Right lobe of liver (tissue), 6 donors: ENCODE results near the gene ZNF534. TPM values are rescaled to one million over a fixed set of nuclear protein-coding genes. Genes with fewer than 3 reads are reported as not detected.
A peak's percentile ranks its signal among the peaks of the same experiment; 100 is the strongest.
"Not testable (repeated sequence)": the region's sequence is repeated elsewhere in the genome, so short reads cannot be mapped to it uniquely, and the experiment has no call there.

ENCODE experiments used
- ATAC-seq, 4 donors: fragments of 200-7000 bp; cut with Tn5 transposase; one replicate each; pipeline ENCODE4 v1.9.1; 2020; ENCODE audit warnings: mild to moderate bottlenecking in 4 of 4, moderate library complexity in 4 of 4
- DNase-seq, 3 donors: peaks; one replicate each; pipeline ENCODE4 v3.0.0-alpha.2; 2020
- H3K27ac ChIP-seq, 3 donors: fragments of 200-600 bp; one replicate each; pipeline ENCODE4 v1.8.0; 2022
- H3K27me3 ChIP-seq, 2 donors: fragments of 200-600 bp; one replicate each; pipeline ENCODE4 v1.8.0; 2022
- H3K36me3 ChIP-seq, 4 donors: fragments of 200-600 bp; sonication (generic) in 1 of 4; one replicate each; pipeline versions ENCODE4 v1.5.1 to v1.8.0; 2017 to 2022; ENCODE audit warnings: control low read depth in 1 of 4
- H3K4me1 ChIP-seq, 4 donors: fragments of 200-600 bp; sonication (generic) in 1 of 4; one replicate each; pipeline versions ENCODE4 v1.5.1 to v1.8.0; 2017 to 2022; ENCODE audit warnings: control low read depth in 1 of 4
- H3K4me3 ChIP-seq, 3 donors: fragments of 200-600 bp; one replicate each; pipeline ENCODE4 v1.8.0; 2022
- H3K9me3 ChIP-seq, 4 donors: fragments of 200-600 bp; sonication (generic) in 1 of 4; one replicate each; pipeline versions ENCODE4 v1.5.1 to v1.8.0; 2017 to 2022; ENCODE audit warnings: control low read depth in 1 of 4
- CTCF ChIP-seq, 4 donors: fragments of 200-600 bp in 3 of 4; fragments of 450-650 bp in 1 of 4; IDR thresholded peaks; one replicate each; pipeline versions ENCODE4 v1.5.1 to v1.8.0; 2016 to 2022; ENCODE audit warnings: antibody characterized with exemption in 4 of 4, mild to moderate bottlenecking in 2 of 4
- POLR2A ChIP-seq: fragments of 450-650 bp; IDR thresholded peaks from one replicate; pipeline ENCODE4 v1.6.1; 2017; ENCODE audit warnings: antibody characterized with exemption, mild to moderate bottlenecking
- WGBS: methylation state at CpG from one replicate; pipeline ENCODE4 v1.1.6; 2018; ENCODE audit warnings: low coverage, low lambda C conversion rate; ENCODE audit not compliant: insufficient coverage; ENCODE audit errors: missing lambda C conversion rate; 5-methylcytosine and 5-hydroxymethylcytosine counted together
- intact Hi-C, 2 donors: fragments of 100-400 bp; cut with DNase I; formaldehyde crosslinking; loops; one replicate each; pipeline versions ENCODE4 v1.11.2 to v1.14.1; 2022
- total RNA-seq, 6 experiments: library from RNA; depleted of rRNA in 2 of 6; stranded (reverse); fragments of >200 nt in 2 of 6; fragmentation: NEBNext Ultra II Directional in 3 of 6; extraction: Animal tissue kit (Norgen Biotek cat#: 25700) in 3 of 6; gene quantifications; one replicate each; pipeline versions ENCODE4 v1.1.0 to v1.2.4, GENCODE V29; 2016 to 2023
- donor health status: DM: no; HTN: yes; CAD: no.
- donor health status: DM: no; HTN: no; CAD: no.
- donor health status: DM: no; HTN: no; CAD: no.
- donor health status: DM: no; HTN: yes; CAD: no.
- donor health status: DM: no; HTN: yes; CAD: no.

ZNF534 gene
- total RNA-seq, 6 experiments from 2014 or later = 0.13 TPM; not detected in 5

- DNase-seq, H3K9me3 ChIP-seq, H3K4me3 ChIP-seq, H3K27ac ChIP-seq, ATAC-seq, H3K27me3 ChIP-seq, H3K4me1 ChIP-seq, H3K36me3 ChIP-seq, intact Hi-C loops: not testable (repeated sequence)
- 9% methylated on average over 7 of the region's 8 CpGs for WGBS
These were observed 56.8 kb downstream of the ZNF534 start for GRCh38 chr19:52485561-52486240.

DNA sequence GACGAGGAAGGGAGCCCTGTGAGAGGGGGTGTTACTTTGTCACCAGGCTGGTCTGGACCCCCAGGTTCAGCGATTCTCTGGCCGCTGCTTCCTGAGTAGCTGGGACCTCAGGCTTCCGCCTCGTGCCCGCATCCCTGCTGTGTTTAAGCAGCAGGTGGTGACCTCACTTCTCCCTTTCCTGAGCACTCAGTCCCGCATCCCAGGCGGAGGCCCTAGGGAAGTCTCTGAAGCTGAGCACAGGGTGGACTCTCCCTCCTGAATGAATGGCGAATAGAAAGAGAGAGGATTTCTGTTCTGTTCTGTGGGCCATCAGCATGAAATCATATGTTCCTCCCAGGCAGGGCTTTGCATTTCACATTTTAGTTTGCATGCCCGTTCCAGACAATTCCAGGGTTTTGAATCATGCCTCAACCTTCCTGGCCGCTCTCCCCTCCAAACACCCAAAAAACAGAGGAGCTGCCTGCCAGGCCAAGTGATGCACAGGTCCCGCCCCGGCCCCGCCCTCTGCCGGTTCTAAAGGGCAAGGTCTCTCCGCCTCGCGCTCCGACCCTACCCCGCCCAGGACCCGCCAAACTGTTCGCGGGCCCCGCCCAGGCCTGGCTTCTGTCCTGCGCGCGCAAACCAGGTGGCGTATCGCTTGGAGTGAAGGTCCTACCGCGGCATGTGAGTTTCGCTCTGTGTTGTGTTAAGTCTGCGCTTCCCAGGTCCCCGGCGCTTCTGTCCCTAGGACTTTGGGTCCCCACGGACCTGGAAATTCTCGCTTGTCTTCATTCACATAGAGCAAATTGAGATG is 63.4 kb downstream of the ZNF534 start:
- WGBS = 6% methylated on average over 3 of the region's 37 CpGs
- ATAC-seq = no peak
- no peak overlapping the region for H3K4me3 ChIP-seq

DNA sequence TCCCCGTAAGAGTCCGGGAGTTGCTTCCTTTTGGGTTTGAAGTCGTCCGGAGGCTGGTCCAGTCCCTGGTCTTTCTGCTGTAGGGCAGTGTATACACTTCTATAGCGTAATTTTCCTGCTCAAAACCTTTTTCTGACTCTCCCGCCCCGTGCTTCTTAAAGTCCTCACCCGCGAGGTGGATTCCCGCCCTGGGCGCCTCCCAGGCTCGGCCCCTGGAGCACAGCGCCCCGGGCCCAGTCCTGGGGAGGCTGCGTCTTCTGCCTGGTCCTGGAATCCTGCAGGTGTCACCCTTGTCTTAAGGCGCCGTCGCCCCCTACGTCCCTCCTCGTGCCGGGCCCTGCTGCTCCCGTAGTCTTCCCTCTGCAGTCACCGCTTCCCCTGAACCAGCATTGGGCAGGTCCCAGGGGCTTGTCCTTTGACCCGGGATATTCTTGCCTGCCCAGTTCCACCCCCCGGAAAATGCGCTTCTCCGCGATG is 64.1 kb downstream of the ZNF534 start:
- Histone ChIP-seq H3K9me3 (peaks cover 0 to under 1% (median 0%) of the 10 kb centered on the region in 4 donors), H3K4me3 (no peak overlapping the region), H3K4me1 (no peaks in the 10 kb centered on the region), H3K36me3 (no peaks in the 10 kb centered on the region), H3K27ac (no peak overlapping the region), H3K27me3 (no peaks in the 10 kb centered on the region)
- TF ChIP-seq CTCF (IDR thresholded peaks at IDR 0.05) = no peak
- TF ChIP-seq POLR2A = no peak
- WGBS = 13% methylated on average over 17 of the region's 28 CpGs
- intact Hi-C loops = no loop called here
- DNase-seq (peak in 1 of 3 donors; percentile 18), ATAC-seq (peak in 2 of 4 donors; percentile 19 to 54)

More for the DNA sequence above, 63.4 kb downstream of the ZNF534 start:
- H3K4me1 ChIP-seq = no peaks in the 10 kb centered on the region
- no peak overlapping the region for H3K27ac ChIP-seq
- TF ChIP-seq CTCF (IDR thresholded peaks at IDR 0.05) (no peak), POLR2A (no peak)
- H3K9me3 ChIP-seq = peaks cover 0 to 2% (median 0%) of the 10 kb centered on the region in 4 donors
- DNase-seq = no peak
- no peaks in the 10 kb centered on the region for H3K27me3 ChIP-seq
- intact Hi-C loops = no loop called here
- no peaks in the 10 kb centered on the region for H3K36me3 ChIP-seq

- DNase-seq = no peak
- Histone ChIP-seq H3K36me3 (no peaks in the 10 kb centered on the region), H3K4me1 (no peaks in the 10 kb centered on the region), H3K27ac (no peak overlapping the region), H3K4me3 (no peak overlapping the region), H3K27me3 (no peaks in the 10 kb centered on the region), H3K9me3 (no peaks in the 10 kb centered on the region)
- ATAC-seq = no peak
- TF ChIP-seq CTCF (IDR thresholded peaks at IDR 0.05) = no peak
- no peak for TF ChIP-seq POLR2A
- 62% methylated on average over 3 of the region's 3 CpGs for WGBS
- intact Hi-C loops = no loop called here
These were observed 65.6 kb downstream of the ZNF534 start for GRCh38 chr19:52494518-52494917.

DNA sequence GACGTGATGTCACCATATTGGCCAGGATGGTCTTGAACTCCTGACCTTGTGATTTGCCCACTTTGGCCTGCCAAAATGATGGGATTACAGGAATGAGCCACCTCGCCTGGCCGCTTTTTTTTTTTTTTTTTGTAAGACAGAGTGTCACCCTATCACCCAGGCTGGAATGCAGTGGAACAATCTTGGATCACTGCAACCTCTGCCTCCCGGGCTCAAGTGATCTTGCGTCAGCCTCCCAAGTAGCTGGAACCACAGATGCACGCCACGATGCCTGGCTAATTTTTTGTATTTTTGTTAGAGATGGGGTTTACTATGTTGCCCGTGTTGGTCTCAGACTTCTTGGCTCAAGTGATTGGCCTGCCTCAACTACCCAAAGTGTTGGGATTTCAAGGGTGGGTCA is 69.6 kb downstream of the ZNF534 start:
- TF ChIP-seq CTCF (IDR thresholded peaks at IDR 0.05) (no peak), POLR2A (no peak)
- no peaks in the 10 kb centered on the region for H3K9me3 ChIP-seq
- WGBS = 78% methylated on average over 6 of the region's 8 CpGs
- H3K27ac ChIP-seq = no peak overlapping the region
- no peaks in the 10 kb centered on the region for H3K4me1 ChIP-seq
- DNase-seq = no peak
- no peaks in the 10 kb centered on the region for H3K36me3 ChIP-seq
- intact Hi-C loops = no loop called here
- no peaks in the 10 kb centered on the region for H3K27me3 ChIP-seq
- no peak overlapping the region for H3K4me3 ChIP-seq
- ATAC-seq = no peak

DNA sequence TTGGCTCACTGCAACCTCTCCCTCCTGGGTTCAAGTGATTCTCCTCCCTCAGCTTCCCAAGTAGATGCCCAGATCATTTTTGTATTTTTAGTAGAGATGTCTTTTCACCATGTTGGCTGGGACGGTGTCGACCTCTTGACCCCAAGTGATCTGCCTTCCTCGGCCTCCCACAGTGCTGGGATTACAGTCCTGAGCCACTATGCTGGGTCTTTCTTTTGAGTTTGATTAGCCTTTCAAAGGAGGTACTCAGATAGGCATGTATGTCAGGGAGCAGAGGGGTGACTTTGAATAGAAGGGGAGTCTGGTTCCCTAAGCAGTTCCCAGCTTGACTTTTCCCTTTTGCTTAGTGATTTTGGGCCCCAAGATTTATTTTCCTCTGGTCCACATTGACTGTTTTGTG is 71.5 kb downstream of the ZNF534 start:
- H3K4me3 ChIP-seq, H3K27ac ChIP-seq, H3K36me3 ChIP-seq, H3K4me1 ChIP-seq, ATAC-seq, H3K27me3 ChIP-seq, H3K9me3 ChIP-seq, DNase-seq, intact Hi-C loops: not testable (repeated sequence)
- 20% methylated on average over 3 of the region's 3 CpGs for WGBS

- ATAC-seq, H3K36me3 ChIP-seq, intact Hi-C loops, H3K27ac ChIP-seq, H3K4me1 ChIP-seq, DNase-seq, H3K9me3 ChIP-seq, H3K27me3 ChIP-seq, H3K4me3 ChIP-seq: not testable (repeated sequence)
- 43% methylated on average over 2 of the region's 12 CpGs for WGBS
These were observed 72.0 kb downstream of the ZNF534 start for GRCh38 chr19:52500991-52501390.
